UCSD-AML1 (cell line): ENCODE results near the gene TPSAB1.
"Not testable (repeated sequence)": the region's sequence is repeated elsewhere in the genome, so short reads cannot be mapped to it uniquely, and the experiment has no call there.

Experiments used
- DNase-seq: peaks from one replicate; lab custom pipeline; 2025; ENCODE audit not compliant: unreplicated experiment; lab: John Stamatoyannopoulos, UW

Gene TPSAB1

GRCh38 chr16:1245452-1246020, 5.0 kb downstream of the TPSAB1 start:
- DNase-seq: peak; percentile 48

- not testable (repeated sequence) for DNase-seq
Observed at GRCh38 chr16:1247903-1248537, 7.5 kb downstream of the TPSAB1 start.

- not testable (repeated sequence) for DNase-seq
Observed at GRCh38 chr16:1249031-1249755, 8.7 kb downstream of the TPSAB1 start.

- not testable (repeated sequence) for DNase-seq
Observed at GRCh38 chr16:1253701-1254364, 13.3 kb downstream of the TPSAB1 start.

GRCh38 chr16:1254821-1255220, 14.3 kb downstream of the TPSAB1 start:
- DNase-seq: not testable (repeated sequence)

- not testable (repeated sequence) for DNase-seq
Observed at GRCh38 chr16:1255276-1256122, 15.0 kb downstream of the TPSAB1 start, which contains the start of gene TPSD1. Gene TPSD1, plus strand, starts transcription at chr16:1256069. Its CDS starts 212 bp downstream, at chr16:1256281.

- DNase-seq: not testable (repeated sequence)
Observed at GRCh38 chr16:1256296-1256873, 15.9 kb downstream of the TPSAB1 start.

- no peak for DNase-seq
Observed at GRCh38 chr16:1256874-1257322, 16.4 kb downstream of the TPSAB1 start.

GRCh38 chr16:1257561-1258224, 17.2 kb downstream of the TPSAB1 start:
- DNase-seq: no peak

- no peak for DNase-seq
Observed at GRCh38 chr16:1258225-1258600, 17.7 kb downstream of the TPSAB1 start.

GRCh38 chr16:1258906-1259759, 18.6 kb downstream of the TPSAB1 start:
- peak; percentile 18 for DNase-seq

GRCh38 chr16:1259760-1260068, 19.2 kb downstream of the TPSAB1 start:
- DNase-seq: no peak

GRCh38 chr16:1260101-1260680, 19.7 kb downstream of the TPSAB1 start:
- no peak for DNase-seq

GRCh38 chr16:1261131-1261892, 20.8 kb downstream of the TPSAB1 start:
- no peak for DNase-seq

- DNase-seq: no peak
Observed at GRCh38 chr16:1262210-1262845, 21.8 kb downstream of the TPSAB1 start.

- DNase-seq: no peak
Observed at GRCh38 chr16:1262846-1263221, 22.3 kb downstream of the TPSAB1 start.

GRCh38 chr16:1263591-1264344, 23.3 kb downstream of the TPSAB1 start:
- no peak for DNase-seq
